ENCODE results near the gene DMXL1.

DNA sequence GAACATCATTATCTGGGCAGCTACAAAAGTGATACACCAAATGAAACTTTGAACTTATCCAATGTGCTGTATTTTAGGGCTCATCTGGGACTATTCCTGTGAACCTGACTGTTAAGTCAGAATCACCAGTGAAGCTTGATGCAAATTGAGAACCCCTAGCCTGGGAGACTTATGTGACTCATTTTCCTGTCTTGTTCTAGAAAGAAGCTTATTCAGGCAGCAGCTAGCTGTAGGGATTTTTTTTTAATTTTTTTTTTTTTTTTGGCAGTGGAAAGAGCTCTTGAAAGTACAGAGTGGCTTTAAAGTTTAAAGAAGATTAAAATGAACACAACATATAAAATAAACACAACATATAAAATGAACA lies 203.9 kb downstream of the DMXL1 start:
- TF ChIP-seq, protein P1, sequence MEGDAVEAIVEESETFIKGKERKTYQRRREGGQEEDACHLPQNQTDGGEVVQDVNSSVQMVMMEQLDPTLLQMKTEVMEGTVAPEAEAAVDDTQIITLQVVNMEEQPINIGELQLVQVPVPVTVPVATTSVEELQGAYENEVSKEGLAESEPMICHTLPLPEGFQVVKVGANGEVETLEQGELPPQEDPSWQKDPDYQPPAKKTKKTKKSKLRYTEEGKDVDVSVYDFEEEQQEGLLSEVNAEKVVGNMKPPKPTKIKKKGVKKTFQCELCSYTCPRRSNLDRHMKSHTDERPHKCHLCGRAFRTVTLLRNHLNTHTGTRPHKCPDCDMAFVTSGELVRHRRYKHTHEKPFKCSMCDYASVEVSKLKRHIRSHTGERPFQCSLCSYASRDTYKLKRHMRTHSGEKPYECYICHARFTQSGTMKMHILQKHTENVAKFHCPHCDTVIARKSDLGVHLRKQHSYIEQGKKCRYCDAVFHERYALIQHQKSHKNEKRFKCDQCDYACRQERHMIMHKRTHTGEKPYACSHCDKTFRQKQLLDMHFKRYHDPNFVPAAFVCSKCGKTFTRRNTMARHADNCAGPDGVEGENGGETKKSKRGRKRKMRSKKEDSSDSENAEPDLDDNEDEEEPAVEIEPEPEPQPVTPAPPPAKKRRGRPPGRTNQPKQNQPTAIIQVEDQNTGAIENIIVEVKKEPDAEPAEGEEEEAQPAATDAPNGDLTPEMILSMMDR (IDR thresholded peaks at IDR 0.05) = no peak
- no peak for TF ChIP-seq POLR2A (IDR thresholded peaks at IDR 0.05)

Measured in Peyer's patch (tissue), 4 donors.